HL-60 (cell line): Measurements from ENCODE around the gene RGS6.

Experiments
- DNase-seq, 2 experiments: peaks; one replicate each; pipeline ENCODE4 v3.0.0-alpha.2; 2010 to 2020; ENCODE audit warnings: low read depth in 1 of 2, low spot score in 1 of 2
- H3K27ac ChIP-seq: fragments of 250-450 bp; sonication (Bioruptor Pico); replicated peaks from 2 replicates; pipeline ENCODE4 v1.5.1; 2020; ENCODE audit warnings: mild to moderate bottlenecking, moderate library complexity
- H3K27me3 ChIP-seq: fragments of 250-450 bp; sonication (Bioruptor Pico); 2 replicates; pipeline ENCODE4 v1.5.1; 2021; ENCODE audit warnings: mild to moderate bottlenecking, moderate library complexity; ENCODE audit not compliant: insufficient read depth, poor library complexity, severe bottlenecking
- H3K4me3 ChIP-seq: replicated peaks from 2 replicates; pipeline ENCODE4 v1.5.1; 2011; ENCODE audit warnings: mild to moderate bottlenecking, control low read depth, low read length; ENCODE audit not compliant: insufficient read depth
- GABPA ChIP-seq: IDR thresholded peaks from 2 replicates; pipeline ENCODE4 v1.6.1; 2012; ENCODE audit warnings: low read depth
- POLR2AphosphoS5 ChIP-seq: IDR thresholded peaks from 2 replicates; pipeline ENCODE4 v1.6.1; 2012; ENCODE audit warnings: low read depth
- SPI1 ChIP-seq: IDR thresholded peaks from 2 replicates; pipeline ENCODE4 v1.6.1; 2012; ENCODE audit warnings: low read depth, mild to moderate bottlenecking, borderline replicate concordance
- TF ChIP-seq, protein P1 (sequence below): IDR thresholded peaks from 2 replicates; pipeline ENCODE4 v1.6.1; 2012; ENCODE audit warnings: low read depth; ENCODE audit not compliant: insufficient replicate concordance
- TF ChIP-seq, protein P2 (sequence below): IDR thresholded peaks from one replicate; pipeline ENCODE4 v1.5.1; 2011; ENCODE audit warnings: low read length, control low read depth, inconsistent platforms; ENCODE audit not compliant: insufficient read depth

Gene RGS6

DNA sequence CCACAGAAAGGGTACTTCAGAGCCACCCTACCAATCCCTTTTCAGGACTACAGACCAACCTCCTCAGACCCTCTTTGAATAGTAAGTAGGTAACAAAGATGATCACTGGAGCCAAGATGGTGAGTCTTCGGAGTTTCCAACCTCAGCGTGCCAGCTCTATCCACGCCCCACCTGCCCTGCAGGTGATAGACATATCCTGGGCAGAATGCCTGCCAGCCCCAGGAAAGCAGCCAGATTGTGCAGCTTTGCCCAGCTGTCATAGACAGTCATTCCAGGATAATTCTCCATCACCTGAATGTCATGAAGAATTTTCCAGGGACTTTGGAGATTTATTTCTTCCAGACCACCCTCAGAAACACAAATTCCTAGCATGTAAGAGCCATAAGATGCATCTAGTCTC, 434.4 kb downstream of the RGS6 start:
- Histone ChIP-seq H3K27ac (no peak overlapping the region), H3K27me3 (no peaks in the 10 kb centered on the region), H3K4me3 (no peak overlapping the region)
- DNase-seq: no peak
- no peak for TF ChIP-seq GABPA

DNA sequence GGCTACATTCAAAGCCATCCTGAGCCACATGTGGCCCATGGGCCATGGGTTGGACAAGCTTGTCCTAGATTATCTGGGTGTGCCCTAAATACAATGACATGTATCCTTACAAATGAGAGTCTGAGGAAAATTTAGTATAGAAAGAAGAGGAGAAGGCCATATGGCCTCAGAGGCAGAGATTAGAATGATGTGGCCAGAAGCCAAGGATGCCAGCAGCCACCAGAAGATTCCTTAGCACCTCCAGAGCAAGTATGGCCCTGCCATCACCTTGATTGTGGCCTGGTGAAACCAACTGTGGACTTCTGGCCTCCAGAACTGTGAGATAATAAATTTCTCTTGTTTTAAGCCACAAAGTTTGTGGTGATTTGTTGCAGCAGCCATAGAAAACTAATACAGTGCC, 436.9 kb downstream of the RGS6 start:
- no peak overlapping the region for H3K27ac ChIP-seq

DNA sequence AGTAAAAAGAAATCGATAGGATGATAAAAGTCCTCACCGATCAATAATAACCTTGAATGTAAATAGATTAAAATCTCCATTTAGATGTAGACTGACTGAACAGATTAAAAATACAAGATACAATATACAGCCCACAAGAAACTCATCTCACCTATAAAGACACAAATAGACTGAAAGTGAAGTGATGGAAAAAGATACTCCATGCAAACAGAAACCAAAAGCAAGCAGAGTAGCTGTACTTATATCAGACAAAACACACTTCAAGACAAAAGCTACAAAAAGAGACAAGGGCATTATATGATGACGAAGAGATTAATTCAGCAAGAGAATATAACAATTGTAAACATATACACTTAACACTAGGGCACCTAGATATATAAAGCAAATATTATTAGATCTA, 444.8 kb downstream of the RGS6 start:
- no peaks in the 10 kb centered on the region for H3K27me3 ChIP-seq
- TF ChIP-seq SPI1 (no peak), GABPA (no peak)
- no peak overlapping the region for H3K27ac ChIP-seq
- DNase-seq: no peak
- H3K4me3 ChIP-seq: no peak overlapping the region

More for the DNA sequence above, 436.9 kb downstream of the RGS6 start:
- no peak for DNase-seq
- Histone ChIP-seq H3K4me3 (no peak overlapping the region), H3K27me3 (no peaks in the 10 kb centered on the region)
- TF ChIP-seq, protein P1, sequence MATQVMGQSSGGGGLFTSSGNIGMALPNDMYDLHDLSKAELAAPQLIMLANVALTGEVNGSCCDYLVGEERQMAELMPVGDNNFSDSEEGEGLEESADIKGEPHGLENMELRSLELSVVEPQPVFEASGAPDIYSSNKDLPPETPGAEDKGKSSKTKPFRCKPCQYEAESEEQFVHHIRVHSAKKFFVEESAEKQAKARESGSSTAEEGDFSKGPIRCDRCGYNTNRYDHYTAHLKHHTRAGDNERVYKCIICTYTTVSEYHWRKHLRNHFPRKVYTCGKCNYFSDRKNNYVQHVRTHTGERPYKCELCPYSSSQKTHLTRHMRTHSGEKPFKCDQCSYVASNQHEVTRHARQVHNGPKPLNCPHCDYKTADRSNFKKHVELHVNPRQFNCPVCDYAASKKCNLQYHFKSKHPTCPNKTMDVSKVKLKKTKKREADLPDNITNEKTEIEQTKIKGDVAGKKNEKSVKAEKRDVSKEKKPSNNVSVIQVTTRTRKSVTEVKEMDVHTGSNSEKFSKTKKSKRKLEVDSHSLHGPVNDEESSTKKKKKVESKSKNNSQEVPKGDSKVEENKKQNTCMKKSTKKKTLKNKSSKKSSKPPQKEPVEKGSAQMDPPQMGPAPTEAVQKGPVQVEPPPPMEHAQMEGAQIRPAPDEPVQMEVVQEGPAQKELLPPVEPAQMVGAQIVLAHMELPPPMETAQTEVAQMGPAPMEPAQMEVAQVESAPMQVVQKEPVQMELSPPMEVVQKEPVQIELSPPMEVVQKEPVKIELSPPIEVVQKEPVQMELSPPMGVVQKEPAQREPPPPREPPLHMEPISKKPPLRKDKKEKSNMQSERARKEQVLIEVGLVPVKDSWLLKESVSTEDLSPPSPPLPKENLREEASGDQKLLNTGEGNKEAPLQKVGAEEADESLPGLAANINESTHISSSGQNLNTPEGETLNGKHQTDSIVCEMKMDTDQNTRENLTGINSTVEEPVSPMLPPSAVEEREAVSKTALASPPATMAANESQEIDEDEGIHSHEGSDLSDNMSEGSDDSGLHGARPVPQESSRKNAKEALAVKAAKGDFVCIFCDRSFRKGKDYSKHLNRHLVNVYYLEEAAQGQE: no peak
- TF ChIP-seq SPI1 (no peak), POLR2AphosphoS5 (no peak), GABPA (no peak)
- TF ChIP-seq, protein P2, sequence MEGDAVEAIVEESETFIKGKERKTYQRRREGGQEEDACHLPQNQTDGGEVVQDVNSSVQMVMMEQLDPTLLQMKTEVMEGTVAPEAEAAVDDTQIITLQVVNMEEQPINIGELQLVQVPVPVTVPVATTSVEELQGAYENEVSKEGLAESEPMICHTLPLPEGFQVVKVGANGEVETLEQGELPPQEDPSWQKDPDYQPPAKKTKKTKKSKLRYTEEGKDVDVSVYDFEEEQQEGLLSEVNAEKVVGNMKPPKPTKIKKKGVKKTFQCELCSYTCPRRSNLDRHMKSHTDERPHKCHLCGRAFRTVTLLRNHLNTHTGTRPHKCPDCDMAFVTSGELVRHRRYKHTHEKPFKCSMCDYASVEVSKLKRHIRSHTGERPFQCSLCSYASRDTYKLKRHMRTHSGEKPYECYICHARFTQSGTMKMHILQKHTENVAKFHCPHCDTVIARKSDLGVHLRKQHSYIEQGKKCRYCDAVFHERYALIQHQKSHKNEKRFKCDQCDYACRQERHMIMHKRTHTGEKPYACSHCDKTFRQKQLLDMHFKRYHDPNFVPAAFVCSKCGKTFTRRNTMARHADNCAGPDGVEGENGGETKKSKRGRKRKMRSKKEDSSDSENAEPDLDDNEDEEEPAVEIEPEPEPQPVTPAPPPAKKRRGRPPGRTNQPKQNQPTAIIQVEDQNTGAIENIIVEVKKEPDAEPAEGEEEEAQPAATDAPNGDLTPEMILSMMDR: no peak

DNA sequence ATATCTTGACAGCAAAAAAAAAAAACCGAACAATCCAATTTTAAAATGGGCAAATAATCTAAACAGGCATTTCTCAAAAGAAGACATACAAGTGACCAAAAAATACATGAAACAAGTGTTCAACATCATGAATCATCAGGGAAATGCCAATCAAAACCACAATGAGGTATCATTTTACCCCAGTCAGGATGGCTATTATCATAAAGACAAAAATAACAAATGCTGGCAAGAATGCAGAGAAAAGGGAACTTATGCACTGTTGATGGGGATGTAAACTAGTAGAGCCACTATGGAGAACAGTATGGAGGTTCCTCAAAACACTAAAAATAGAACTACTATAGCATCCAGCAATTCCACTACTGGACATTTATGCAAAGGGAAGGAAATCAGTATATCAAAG, 448.2 kb downstream of the RGS6 start:
- Histone ChIP-seq H3K4me3 (no peak overlapping the region), H3K27ac (no peak overlapping the region), H3K27me3 (no peaks in the 10 kb centered on the region)
- TF ChIP-seq SPI1 (no peak), GABPA (no peak), POLR2AphosphoS5 (no peak)
- TF ChIP-seq, protein P1: no peak
- TF ChIP-seq, protein P2: no peak
- no peak for DNase-seq

DNA sequence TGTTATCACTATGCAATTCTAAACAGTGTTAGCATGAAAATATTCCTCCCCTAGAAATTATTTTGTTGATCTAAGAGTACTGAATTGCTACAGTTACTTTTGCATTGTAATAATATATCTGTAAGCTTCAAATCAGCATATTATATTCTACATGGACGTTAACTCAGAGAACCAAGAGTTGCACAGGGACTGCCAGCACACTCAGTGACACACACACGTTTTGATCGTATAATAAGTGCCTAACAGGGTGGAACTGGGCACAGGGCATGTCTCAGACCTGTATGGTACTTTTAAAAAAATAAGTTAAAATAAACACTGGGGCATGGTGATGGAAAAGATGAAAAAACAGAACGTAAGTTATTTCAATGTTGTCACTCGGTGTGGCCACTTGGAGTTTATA, 451.6 kb downstream of the RGS6 start:
- H3K4me3 ChIP-seq: no peak overlapping the region
- DNase-seq: no peak
- TF ChIP-seq GABPA (no peak), SPI1 (no peak), POLR2AphosphoS5 (no peak)
- TF ChIP-seq, protein P1: no peak
- TF ChIP-seq, protein P2: no peak
- no peaks in the 10 kb centered on the region for H3K27me3 ChIP-seq
- no peak overlapping the region for H3K27ac ChIP-seq
